ENCODE results near the gene TSC2.
"Not testable (repeated sequence)": the region's sequence is repeated elsewhere in the genome, so short reads cannot be mapped to it uniquely, and the experiment has no call there.

Gene TSC2

DNA sequence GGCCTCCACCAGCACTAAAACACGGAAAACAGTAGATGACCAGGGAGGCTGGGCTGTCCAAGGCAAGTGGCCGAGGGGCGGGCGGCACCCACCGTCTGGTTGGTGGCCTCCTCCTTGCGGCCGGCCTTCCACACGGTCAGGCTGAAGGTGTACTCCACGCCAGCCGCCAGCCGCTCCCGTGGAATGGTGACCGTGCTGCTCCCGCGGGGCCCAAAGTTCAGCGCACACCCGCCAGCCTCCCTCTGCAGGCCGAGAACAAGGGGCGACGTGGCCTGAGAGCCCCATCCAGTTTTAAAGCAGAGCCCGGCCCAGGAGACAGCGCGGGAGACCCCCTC is 60.0 kb downstream of the TSC2 start:
- not testable (repeated sequence) for DNase-seq

DNA sequence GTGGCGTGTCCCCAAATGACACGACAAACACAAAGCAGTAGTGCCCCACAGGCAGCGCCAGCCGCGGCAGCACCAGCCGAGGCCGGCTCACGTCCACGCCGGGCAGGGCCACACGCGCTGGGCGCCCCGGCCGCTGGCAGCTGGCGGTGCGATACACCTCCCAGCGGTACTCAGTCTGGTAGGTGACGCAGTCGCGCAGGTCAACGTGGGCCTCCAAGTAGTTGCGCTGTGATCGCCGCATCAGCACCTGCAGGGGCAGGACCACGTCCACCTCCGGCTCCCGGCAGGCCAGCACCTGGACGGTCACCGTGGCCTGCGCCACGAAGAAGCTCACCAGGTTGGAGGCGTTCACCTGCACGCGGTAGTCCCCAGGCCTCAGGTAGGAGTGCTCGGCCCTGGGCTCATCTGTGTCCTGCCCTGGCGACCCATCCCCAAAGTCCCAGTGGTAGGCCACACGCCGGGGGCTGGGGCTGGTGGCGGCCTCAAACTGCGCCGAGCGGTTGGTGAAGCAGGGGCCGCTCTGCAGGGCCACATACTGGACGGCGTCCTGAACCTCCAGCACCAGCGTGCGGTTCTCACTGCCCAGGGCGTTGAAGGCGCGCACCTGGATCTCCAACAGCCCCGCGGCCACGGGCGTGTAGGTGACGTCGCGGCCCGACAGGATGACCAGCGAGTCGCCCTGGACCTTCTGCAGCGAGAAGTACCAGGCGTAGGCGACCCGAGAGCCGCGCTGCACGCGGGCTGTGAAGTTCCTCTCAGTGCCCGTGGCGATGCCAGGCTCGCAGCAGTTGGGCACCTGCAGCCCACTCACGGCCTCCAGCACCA is 60.9 kb downstream of the TSC2 start:
- not testable (repeated sequence) for DNase-seq

DNA sequence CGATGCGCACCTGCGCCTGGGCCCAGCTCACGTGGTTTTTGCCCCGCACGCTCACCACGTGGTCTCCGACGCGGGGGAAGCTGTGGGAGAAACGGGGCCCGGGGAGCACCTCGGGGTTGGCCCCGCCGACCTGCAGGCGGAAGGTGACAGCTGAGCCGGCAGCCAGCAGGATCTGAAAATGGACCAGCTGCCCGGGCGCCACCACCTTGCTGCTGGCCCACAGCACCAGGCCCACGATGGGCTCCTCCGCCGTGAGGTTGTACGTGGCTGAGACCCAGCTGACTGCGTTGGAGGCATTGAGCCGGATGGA is 61.4 kb downstream of the TSC2 start:
- DNase-seq: not testable (repeated sequence)

DNA sequence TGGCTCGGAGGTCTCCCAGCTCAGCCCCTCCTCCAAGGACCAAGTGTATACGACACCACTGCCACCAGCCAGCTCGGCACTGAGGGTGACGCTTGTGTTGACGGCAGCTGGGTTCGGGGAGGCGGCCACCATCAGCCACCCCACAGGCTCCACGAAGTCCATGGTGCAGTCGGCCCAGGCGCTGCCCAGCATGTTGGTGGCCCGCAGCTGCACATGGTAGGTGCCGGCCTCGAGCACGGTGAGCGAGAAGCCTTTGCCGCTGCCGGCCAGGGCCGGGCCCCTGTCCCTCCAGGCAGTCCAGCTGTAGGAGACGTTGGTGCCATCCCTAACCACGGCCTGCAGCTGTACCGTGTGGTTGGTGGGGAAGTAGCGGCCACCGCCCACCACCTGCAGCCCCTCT is 62.1 kb downstream of the TSC2 start:
- not testable (repeated sequence) for DNase-seq

DNA sequence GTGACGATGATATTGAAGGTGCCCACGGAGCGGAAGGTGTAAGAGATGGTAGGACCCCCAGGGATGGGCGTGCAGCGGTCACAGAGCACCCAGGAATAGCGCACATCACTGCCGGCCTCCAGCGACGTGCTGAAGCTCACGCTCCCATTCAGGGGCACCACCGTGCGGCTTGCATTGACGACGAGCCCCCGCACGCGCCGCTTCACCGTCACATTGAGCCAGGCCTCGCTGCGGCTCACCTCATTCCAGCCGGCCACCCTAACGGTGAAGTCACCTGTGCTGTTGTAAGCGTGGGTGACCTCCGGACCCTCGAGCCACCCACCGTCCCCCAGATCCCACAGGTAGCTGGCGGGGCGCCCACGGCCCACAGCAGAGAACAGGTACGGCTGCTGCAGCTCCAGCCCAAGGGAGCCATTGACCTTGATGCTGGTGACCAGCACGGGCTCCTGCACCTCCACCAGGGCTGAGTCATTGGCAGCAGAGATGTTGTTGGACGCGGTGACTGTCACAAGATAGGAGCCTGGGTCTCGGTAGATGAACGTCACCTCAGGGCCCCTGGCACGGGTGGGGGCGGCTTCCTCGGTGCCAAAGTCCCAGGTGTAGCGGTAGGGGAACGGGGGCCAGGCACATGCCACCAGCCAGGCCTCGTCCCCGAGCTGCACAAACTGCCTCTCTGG is 62.7 kb downstream of the TSC2 start:
- not testable (repeated sequence) for DNase-seq

GRCh38 chr16:2111009-2111353 is 63.2 kb downstream of the TSC2 start:
- DNase-seq: not testable (repeated sequence)

- not testable (repeated sequence) for DNase-seq
Observed at GRCh38 chr16:2111412-2112335, 63.9 kb downstream of the TSC2 start.

DNA sequence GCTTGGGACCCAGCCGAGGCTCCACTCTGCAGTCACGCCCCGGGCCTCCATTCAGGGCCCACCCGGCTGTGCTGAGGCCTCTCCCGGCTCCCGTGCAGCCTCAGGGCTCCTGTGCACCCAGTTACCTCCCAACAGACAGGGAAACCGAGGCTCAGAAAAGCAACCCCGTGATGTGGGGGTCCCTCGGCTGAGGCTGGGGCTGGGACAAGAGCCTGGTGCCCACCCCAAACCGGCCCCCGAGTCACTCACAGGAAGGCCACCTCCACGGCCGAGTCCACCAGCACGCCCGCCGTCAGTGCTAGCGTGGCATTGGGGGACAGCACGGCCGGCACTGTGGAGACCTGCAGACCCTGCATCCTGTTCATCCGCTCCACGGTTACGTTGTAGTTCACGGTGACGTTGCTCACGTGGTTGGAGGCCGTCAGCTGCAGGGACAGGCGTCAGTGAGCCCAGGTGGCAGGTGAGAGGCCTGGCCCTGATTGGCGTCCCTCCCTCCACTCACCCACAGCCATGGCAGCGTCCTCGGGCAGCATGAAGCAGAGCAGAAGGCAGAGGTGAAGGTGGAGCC is 64.8 kb downstream of the TSC2 start:
- not testable (repeated sequence) for DNase-seq

- not testable (repeated sequence) for DNase-seq
Observed at GRCh38 chr16:2114225-2114624, 66.4 kb downstream of the TSC2 start.

DNA sequence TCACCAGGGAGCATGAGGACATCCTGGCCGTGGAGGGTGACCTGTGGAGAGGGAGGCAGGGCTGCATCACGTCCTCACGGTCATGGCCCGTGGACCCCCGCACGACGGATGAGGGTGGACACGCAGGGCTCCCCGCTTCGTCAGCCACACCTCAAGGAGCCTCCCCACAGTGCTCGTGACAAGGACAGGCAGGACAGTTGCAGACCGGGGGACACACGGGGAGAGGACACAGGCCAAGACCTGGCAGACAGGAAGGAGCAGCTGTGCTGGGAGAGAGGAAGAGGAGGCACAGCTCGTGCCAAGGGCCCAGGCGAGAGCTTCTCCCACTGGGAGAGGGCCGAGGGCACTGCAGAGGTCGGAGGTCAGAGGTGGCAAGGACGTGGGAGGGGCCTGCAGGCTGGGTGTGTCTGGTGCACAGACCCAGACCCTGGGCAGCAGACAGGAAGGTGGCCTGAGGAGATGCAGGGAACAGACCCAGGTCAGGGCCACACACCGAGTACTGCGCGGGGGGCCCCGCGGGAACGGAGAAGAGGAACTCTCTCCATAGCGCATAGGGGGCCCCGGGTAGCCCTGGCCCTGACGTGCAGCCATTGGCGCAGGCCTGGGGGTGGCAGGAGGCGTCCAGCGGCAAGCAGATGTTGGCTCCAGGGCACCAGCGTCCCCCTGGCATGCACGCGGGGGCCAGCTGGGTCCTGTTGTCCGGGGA is 67.3 kb downstream of the TSC2 start:
- DNase-seq: not testable (repeated sequence)

- DNase-seq: no peak
Observed at GRCh38 chr16:2115591-2115973, 67.8 kb downstream of the TSC2 start.

- DNase-seq: not testable (repeated sequence)
Observed at GRCh38 chr16:2116428-2116827, 68.6 kb downstream of the TSC2 start.

DNA sequence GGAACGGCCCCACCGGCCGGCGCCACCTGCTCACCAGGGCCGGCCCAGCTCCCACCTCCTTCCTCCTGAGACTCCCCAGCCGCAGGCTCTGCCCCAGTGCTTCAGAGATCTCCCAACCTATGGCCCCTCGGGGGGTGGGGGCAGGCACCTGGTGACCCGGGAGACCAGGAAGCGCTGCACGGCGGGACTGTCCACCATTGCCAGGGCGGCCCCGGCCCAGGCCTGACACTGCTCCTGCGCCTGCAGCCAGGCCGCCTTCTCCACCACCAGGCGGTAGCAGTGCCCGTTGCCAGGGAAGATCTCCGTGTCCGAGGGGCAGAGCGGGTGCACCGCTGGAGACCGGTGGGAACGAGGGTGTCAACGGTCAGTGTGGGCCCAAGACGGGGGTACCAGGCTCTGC is 69.6 kb downstream of the TSC2 start:
- not testable (repeated sequence) for DNase-seq

DNA sequence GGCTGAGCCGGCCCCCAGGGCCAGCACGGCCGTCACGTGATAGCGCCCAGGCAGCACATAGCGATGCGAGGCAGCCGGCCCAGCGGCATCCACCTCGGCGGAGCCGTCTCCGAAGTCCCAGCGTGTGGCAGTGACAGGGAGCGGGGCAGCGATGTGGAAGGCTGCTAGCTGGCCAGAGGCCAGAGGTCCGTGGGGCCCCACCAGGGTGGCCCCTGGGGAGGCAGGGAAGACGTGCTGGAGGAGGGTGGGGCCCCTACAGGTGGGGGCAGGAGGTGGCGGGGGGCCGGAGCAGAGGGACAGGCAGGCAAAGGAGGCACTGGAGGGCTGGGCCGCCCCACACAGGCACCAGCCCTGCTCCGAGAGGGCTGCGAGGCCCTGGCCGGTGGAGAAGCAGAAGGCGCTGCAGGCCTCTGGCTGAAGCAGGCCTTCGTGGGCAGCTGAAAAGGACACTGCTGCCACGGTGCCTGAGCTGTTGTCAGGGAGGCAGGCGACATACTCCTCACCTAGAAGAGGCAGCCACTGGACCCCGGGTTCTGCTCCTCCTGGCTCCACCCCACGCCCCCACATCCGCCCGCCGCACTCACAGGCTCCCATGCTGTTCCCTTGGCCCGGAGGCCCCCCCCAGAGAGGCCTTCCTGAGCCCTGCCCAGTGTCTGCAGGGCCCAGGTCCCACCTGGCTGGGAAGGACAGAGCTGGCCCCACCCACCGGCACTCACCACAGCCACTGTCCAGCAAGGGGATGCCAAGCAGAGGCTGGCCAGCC is 70.4 kb downstream of the TSC2 start:
- DNase-seq: not testable (repeated sequence)

DNA sequence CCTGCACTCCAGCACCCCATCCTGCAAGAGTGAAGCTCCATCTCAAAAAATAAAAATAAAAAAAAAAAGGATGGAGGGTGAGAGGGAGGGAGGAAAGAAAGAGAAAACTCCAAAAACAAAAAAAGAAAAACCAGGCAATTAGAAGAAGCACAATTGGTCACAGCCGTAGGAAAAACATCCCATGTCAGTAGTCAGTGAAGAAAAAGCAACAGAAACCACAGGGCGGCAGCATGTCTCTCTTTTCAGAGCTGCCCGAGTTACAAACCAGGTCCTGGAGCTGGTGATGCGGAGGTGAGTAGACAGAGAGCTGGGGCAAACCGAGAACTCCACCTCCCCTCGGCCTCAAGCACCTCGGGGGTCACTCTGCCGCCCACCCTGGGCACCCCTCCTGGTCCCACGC is 73.5 kb downstream of the TSC2 start:
- DNase-seq: peak; percentile 34

GRCh38 chr16:2121853-2122252 is 74.1 kb downstream of the TSC2 start:
- DNase-seq: no peak

- no peak for DNase-seq
Observed at GRCh38 chr16:2122429-2122828, 74.6 kb downstream of the TSC2 start.

GRCh38 chr16:2122934-2123683 is 75.3 kb downstream of the TSC2 start:
- not testable (repeated sequence) for DNase-seq

DNA sequence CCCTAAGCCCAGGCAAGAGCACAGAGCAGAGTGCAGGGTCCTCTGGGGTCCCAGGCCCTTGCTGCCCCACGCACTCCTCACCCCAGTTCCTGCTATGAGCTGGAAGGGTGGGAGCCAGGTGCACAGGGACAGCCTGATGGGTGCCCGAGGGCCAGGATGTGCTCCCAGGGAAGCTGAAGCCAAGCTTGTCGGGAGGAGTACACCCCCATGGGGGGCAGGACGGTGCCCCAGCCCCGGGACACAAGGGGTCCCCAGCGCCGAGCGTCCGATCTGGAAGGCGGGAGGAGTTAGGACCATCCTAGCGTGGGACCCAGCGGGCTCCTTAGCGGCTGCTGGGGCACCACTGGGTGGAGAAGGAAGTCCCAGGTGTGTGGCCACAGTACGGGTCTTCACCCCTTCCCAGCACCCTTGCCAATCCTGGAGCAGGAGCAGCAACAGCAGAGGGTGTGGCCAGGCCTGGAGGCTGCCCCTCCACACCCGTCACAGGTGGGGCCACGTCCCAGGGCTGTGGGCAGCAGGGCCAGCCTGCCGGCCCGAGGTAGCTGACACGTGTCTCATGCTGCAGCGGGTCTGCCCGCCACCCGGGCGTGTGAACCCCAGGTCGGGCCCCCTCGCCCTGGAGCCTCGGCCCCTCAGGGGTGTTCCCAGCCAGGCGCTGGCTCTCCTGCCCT is 76.1 kb downstream of the TSC2 start:
- not testable (repeated sequence) for DNase-seq

- not testable (repeated sequence) for DNase-seq
Observed at GRCh38 chr16:2124377-2124693, 76.5 kb downstream of the TSC2 start.
